ENCODE data around the gene TOR3A. TPM values are rescaled to one million over a fixed set of nuclear protein-coding genes. Genes with fewer than 3 reads are reported as not detected.
A peak's percentile ranks its signal among the peaks of the same experiment; 100 is the strongest.

TOR3A gene
- total RNA-seq, 2 donors from 2014 or later: 19.0 to 45.2 TPM

DNA sequence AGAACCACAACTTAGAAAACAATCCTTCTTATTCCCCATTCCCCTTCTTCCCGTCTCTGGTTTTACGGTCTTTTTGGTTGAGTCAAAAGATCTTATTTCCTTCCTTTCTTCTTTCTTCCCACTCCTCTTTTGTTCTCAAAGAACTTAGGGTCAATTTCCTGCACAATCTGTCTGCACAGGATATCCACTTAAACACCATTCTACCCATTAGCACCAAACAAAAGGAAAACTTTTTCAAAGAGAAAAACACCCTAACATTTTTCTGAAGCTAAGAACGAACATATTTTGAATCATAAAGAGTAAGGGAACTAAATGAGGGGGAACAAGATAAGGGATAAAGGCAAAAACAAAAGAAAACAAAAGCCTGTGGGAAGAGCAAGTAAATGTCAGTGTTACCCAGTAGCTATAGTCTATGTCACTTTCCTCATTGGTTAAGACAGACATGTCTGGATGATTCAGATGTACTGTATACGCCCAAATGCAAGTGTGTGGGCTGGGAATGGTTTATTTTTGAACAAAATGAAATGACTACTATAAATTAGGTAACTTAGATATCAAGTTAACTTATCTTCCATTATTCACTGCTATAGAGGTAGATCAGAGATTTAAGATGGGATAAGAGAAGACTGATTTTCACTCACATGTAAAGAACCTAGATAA, 59.9 kb downstream of the TOR3A start:
- peak overlapping the region; percentile 85 for H3K27ac Mint-ChIP-seq
- H3K9me3 Mint-ChIP-seq: no peaks in the 10 kb centered on the region
- peaks cover 16% of the 10 kb centered on the region for H3K4me1 Mint-ChIP-seq
- H3K27me3 Mint-ChIP-seq: no peaks in the 10 kb centered on the region
- peak; percentile 96 for ATAC-seq (replicated peaks)
- no peaks in the 10 kb centered on the region for H3K36me3 Mint-ChIP-seq (ENCODE audit: low read depth)
- peak overlapping the region; percentile 80 for H3K4me3 Mint-ChIP-seq

DNA sequence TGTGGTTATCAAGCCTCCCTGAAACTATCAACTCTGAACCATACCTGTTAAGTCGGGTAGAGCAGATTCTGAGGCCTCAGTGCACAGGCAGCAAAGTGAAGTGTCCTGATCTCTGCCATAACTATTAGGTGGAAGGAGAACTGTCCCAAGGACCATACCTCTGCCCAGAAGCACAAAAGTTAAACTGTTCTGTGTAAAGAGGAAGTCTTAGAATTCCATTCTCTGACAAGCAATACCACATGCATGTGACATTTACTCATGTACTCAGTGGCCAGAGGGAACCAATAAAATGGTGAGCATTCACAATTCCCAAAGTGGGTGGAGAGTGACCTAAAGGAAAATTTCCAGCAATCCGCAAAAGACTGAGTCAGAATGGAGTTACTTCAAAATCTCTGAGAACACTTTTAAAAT, 61.0 kb downstream of the TOR3A start:
- Mint-ChIP-seq H3K36me3 (ENCODE audit: low read depth) (no peaks in the 10 kb centered on the region), H3K4me3 (peak overlapping the region; percentile 80), H3K27ac (peak overlapping the region; percentile 60), H3K4me1 (peaks cover 16% of the 10 kb centered on the region), H3K27me3 (no peaks in the 10 kb centered on the region), H3K9me3 (no peaks in the 10 kb centered on the region)
- peak; percentile 11 for ATAC-seq (replicated peaks)

DNA sequence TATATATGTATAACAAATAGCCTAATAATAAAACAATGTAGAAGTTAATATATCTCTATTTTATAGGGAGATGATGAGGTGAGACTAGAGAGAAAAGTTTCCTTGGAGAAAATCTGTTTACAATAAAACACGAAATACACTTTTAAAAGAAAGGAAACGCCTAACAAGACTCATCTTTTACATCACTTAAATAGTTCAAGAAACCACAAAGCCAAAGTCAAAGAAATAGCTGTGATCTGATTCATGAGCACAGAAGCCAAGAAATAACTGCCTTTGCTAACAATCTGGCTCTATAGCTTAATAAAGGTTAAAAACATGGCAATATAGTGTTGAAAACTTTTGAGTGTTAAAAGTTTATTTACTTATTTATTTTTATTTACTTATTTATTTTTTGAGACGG, 61.5 kb downstream of the TOR3A start:
- peaks cover 16% of the 10 kb centered on the region for H3K4me1 Mint-ChIP-seq
- H3K27me3 Mint-ChIP-seq: no peaks in the 10 kb centered on the region
- H3K9me3 Mint-ChIP-seq: no peaks in the 10 kb centered on the region
- peak overlapping the region; percentile 60 for H3K27ac Mint-ChIP-seq
- no peaks in the 10 kb centered on the region for H3K36me3 Mint-ChIP-seq (ENCODE audit: low read depth)
- peak overlapping the region; percentile 80 for H3K4me3 Mint-ChIP-seq
- ATAC-seq (replicated peaks): peak; percentile 61

DNA sequence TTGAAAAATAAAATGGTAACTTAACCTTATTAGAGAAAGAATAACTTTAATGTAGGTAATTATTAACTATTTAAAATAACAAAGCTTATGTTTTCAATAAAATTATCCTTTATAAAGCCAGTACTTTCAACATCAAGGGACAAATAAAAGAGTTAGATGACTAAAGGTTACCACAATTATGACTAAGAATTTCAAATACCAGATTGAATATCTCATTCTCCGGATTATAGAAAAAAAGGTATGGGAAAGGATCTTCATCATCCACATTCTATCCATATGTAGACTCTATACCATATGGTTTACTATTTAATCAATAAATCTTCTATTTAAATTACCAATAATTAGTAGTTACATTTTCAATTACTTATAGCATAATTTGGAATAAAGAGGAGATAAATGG, 62.8 kb downstream of the TOR3A start:
- Mint-ChIP-seq H3K9me3 (no peaks in the 10 kb centered on the region), H3K27me3 (no peaks in the 10 kb centered on the region), H3K36me3 (ENCODE audit: low read depth) (no peaks in the 10 kb centered on the region), H3K4me1 (peaks cover 16% of the 10 kb centered on the region), H3K27ac (no peak overlapping the region), H3K4me3 (no peak overlapping the region)
- ATAC-seq (replicated peaks): no peak

DNA sequence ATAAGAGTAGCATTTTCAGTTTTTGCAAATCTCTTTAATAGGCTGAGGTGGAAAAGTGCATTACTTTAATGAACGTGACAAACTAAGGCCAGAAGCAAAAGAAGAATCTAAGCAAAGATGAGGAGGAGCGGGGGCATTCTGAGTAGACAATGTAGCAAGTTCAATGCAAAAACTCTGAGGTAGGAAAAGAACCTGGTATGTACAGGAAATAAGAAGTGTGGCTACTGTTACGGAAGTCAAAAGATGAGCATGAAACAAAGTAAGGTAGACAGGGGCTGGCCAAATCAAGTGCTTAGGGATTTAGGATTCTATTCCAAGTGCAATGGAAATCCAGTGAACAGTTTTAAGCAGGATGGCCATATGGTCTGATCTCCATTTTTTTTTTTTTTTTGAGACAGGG, 63.7 kb downstream of the TOR3A start:
- Mint-ChIP-seq H3K9me3 (no peaks in the 10 kb centered on the region), H3K4me1 (peaks cover 16% of the 10 kb centered on the region), H3K36me3 (ENCODE audit: low read depth) (no peaks in the 10 kb centered on the region), H3K4me3 (no peak overlapping the region), H3K27ac (no peak overlapping the region), H3K27me3 (no peaks in the 10 kb centered on the region)
- ATAC-seq (replicated peaks): no peak

Other genes starting within 250 kb of the TOR3A start
- not detected for gene ANGPTL1, start 211.0 kb upstream of the TOR3A start, total RNA-seq
- gene FAM20B, start 56.2 kb upstream of the TOR3A start, total RNA-seq: 10 to 100 TPM; 26.7 to 30.9 TPM
- 1 to 10 TPM; 5.2 to 8.2 TPM for gene ABL2, start 147.6 kb downstream of the TOR3A start, total RNA-seq
- 10 to 100 TPM; 25.2 to 60.6 TPM for gene SOAT1, start 211.7 kb downstream of the TOR3A start, total RNA-seq